Measurements from ENCODE around the gene KANSL1L.

KANSL1L gene

DNA sequence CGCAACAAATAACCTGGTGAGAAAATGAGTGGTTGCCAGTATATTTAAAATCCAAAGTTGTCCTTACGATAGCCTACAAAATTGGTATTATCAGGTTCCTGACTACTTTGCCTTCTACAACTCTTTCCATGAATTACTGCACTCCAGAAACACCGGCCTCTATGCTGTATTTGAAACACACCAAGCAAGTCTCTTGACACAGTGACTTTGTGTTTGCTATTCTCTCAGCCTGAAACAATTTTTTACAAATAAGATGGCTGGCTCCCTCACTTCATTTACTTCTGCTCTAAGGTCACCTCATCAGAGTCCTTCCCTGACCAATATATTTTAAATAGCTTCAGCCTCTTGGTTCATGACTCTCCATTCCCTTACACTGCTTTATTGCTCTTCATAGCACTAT is 12.2 kb downstream of the KANSL1L start:
- no peak for TF ChIP-seq EZH2phosphoT487 (IDR thresholded peaks at IDR 0.05; ENCODE audit: borderline replicate concordance, low read length)
- TF ChIP-seq, protein P1, sequence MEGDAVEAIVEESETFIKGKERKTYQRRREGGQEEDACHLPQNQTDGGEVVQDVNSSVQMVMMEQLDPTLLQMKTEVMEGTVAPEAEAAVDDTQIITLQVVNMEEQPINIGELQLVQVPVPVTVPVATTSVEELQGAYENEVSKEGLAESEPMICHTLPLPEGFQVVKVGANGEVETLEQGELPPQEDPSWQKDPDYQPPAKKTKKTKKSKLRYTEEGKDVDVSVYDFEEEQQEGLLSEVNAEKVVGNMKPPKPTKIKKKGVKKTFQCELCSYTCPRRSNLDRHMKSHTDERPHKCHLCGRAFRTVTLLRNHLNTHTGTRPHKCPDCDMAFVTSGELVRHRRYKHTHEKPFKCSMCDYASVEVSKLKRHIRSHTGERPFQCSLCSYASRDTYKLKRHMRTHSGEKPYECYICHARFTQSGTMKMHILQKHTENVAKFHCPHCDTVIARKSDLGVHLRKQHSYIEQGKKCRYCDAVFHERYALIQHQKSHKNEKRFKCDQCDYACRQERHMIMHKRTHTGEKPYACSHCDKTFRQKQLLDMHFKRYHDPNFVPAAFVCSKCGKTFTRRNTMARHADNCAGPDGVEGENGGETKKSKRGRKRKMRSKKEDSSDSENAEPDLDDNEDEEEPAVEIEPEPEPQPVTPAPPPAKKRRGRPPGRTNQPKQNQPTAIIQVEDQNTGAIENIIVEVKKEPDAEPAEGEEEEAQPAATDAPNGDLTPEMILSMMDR (IDR thresholded peaks at IDR 0.05; ENCODE audit: low read depth, low read length, poor library complexity, severe bottlenecking), result no peak
- H3K79me2 ChIP-seq (ENCODE audit: control insufficient read depth, low read length), result 0 out of 2 replicates have a peak, but pooled peaks cover 16% of the 10 kb centered on the region

DNA sequence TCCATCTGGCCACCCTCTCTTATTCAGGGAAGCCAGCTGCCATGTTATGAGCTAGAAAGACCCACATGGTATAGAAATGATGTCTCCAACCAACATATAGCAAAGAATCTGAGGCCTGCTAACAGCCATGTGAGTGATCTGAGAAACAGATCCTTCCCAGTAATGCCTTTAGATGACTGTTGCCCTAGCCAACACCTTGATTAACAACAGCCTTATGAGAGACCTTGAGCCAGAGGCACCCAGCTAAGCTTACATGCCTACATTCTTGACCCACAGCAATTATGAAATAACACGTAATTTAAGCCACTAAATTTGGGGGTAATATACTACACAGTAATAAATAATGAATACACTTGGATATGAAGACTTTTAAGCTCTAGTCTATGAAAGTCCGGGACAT is 13.0 kb downstream of the KANSL1L start:
- no peaks in the 10 kb centered on the region for H3K9me3 ChIP-seq (ENCODE audit: control insufficient read depth, insufficient read depth, low read length)
- H3K9me2 ChIP-seq (replicated peaks; ENCODE audit: control insufficient read depth, low read length), result no peaks in the 10 kb centered on the region
- H3K27ac ChIP-seq (ENCODE audit: low read depth, low read length), result no peak overlapping the region
- H3K27me3 ChIP-seq (ENCODE audit: control insufficient read depth, low read length), result no peaks in the 10 kb centered on the region
- no peaks in the 10 kb centered on the region for H3F3A ChIP-seq (ENCODE audit: control insufficient read depth, insufficient read depth)
- H4K20me1 ChIP-seq (ENCODE audit: control insufficient read depth, insufficient read depth, low read depth, low read length), result no peaks in the 10 kb centered on the region
- peaks cover 4% of the 10 kb centered on the region; the same call in 1 of the 2 replicates for H3K4me1 ChIP-seq (ENCODE audit: control insufficient read depth, low read length)
- no peak for TF ChIP-seq EZH2phosphoT487 (IDR thresholded peaks at IDR 0.05; ENCODE audit: borderline replicate concordance, low read length)
- TF ChIP-seq, protein P1 (IDR thresholded peaks at IDR 0.05; ENCODE audit: low read depth, low read length, poor library complexity, severe bottlenecking), result no peak
- H3K4me3 ChIP-seq (ENCODE audit: low read length), result no peak overlapping the region
- H3K36me3 ChIP-seq (ENCODE audit: control insufficient read depth, low read length), result peaks cover 10% of the 10 kb centered on the region
- 0 out of 2 replicates have a peak, but pooled peaks cover 15% of the 10 kb centered on the region for H3K79me2 ChIP-seq (ENCODE audit: control insufficient read depth, low read length)
- H3K4me2 ChIP-seq (ENCODE audit: low read length), result no peak overlapping the region

More for the DNA sequence above, 12.2 kb downstream of the KANSL1L start:
- peaks cover 3% of the 10 kb centered on the region for H3K36me3 ChIP-seq (ENCODE audit: control insufficient read depth, low read length)
- no peaks in the 10 kb centered on the region for H3F3A ChIP-seq (ENCODE audit: control insufficient read depth, insufficient read depth)
- H3K27me3 ChIP-seq (ENCODE audit: control insufficient read depth, low read length), result no peaks in the 10 kb centered on the region
- H3K27ac ChIP-seq (ENCODE audit: low read depth, low read length), result no peak overlapping the region
- no peak overlapping the region for H3K4me2 ChIP-seq (ENCODE audit: low read length)
- H4K20me1 ChIP-seq (ENCODE audit: control insufficient read depth, insufficient read depth, low read depth, low read length), result no peaks in the 10 kb centered on the region
- H3K4me3 ChIP-seq (ENCODE audit: low read length), result no peak overlapping the region
- H3K4me1 ChIP-seq (ENCODE audit: control insufficient read depth, low read length), result peaks cover 4% of the 10 kb centered on the region; the same call in 1 of the 2 replicates
- H3K9me3 ChIP-seq (ENCODE audit: control insufficient read depth, insufficient read depth, low read length), result no peaks in the 10 kb centered on the region
- H3K9me2 ChIP-seq (replicated peaks; ENCODE audit: control insufficient read depth, low read length), result no peaks in the 10 kb centered on the region

DNA sequence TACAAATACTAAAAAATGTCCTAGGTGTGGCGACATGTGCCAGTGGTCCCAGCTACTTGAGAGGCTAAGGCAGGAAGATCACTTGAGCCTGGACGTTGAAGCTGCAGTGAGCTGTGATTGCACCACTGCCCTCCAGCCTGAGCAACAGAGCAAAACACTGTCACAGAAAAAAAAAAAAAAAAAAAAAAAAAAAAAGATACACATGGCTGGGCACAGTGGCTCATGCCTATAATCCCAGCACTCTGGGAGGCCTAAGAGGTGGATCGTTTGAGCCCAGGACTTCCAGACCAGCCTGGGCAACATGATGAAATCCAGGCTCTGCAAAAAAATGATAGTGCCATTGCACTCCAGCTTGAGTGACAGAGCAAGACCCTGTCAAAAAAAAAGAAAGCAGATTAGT is 13.7 kb downstream of the KANSL1L start:
- TF ChIP-seq, protein P1 (IDR thresholded peaks at IDR 0.05; ENCODE audit: low read depth, low read length, poor library complexity, severe bottlenecking), result no peak
- TF ChIP-seq EZH2phosphoT487 (IDR thresholded peaks at IDR 0.05; ENCODE audit: borderline replicate concordance, low read length), result no peak
- H3K36me3 ChIP-seq (ENCODE audit: control insufficient read depth, low read length), result peaks cover 11% of the 10 kb centered on the region

More for the DNA sequence above, 13.7 kb downstream of the KANSL1L start:
- 0 out of 2 replicates have a peak, but pooled peaks cover 9% of the 10 kb centered on the region for H3K79me2 ChIP-seq (ENCODE audit: control insufficient read depth, low read length)
- no peak overlapping the region for H3K4me3 ChIP-seq (ENCODE audit: low read length)
- no peaks in the 10 kb centered on the region for H3K9me2 ChIP-seq (replicated peaks; ENCODE audit: control insufficient read depth, low read length)
- no peak overlapping the region for H3K4me2 ChIP-seq (ENCODE audit: low read length)
- peaks cover 2% of the 10 kb centered on the region; the same call in 1 of the 2 replicates for H3K4me1 ChIP-seq (ENCODE audit: control insufficient read depth, low read length)
- no peaks in the 10 kb centered on the region for H3K9me3 ChIP-seq (ENCODE audit: control insufficient read depth, insufficient read depth, low read length)
- H3K27ac ChIP-seq (ENCODE audit: low read depth, low read length), result no peak overlapping the region
- H3K27me3 ChIP-seq (ENCODE audit: control insufficient read depth, low read length), result no peaks in the 10 kb centered on the region
- H4K20me1 ChIP-seq (ENCODE audit: control insufficient read depth, insufficient read depth, low read depth, low read length), result no peaks in the 10 kb centered on the region
- H3F3A ChIP-seq (ENCODE audit: control insufficient read depth, insufficient read depth), result no peaks in the 10 kb centered on the region
